NCI-H2196 (cell line): ENCODE data around the gene TNFAIP2.

Experiments
- DNase-seq: peaks from one replicate; lab custom pipeline; 2025; ENCODE audit not compliant: unreplicated experiment; lab: John Stamatoyannopoulos, UW

Gene TNFAIP2

GRCh38 chr14:103121846-103122584 lies 1.2 kb upstream of the TNFAIP2 start:
- DNase-seq, result peak; percentile 75

- no peak for DNase-seq
Observed at GRCh38 chr14:103122585-103122946, 695 bp upstream of the TNFAIP2 start.

GRCh38 chr14:103123634-103124500 lies 606 bp downstream of the TNFAIP2 start:
- DNase-seq, result no peak

- no peak for DNase-seq
Observed at GRCh38 chr14:103124501-103125001, 1.3 kb downstream of the TNFAIP2 start.

- no peak for DNase-seq
Observed at GRCh38 chr14:103125098-103126070, 2.1 kb downstream of the TNFAIP2 start.

GRCh38 chr14:103126088-103126872 lies 3.0 kb downstream of the TNFAIP2 start:
- no peak for DNase-seq

- no peak for DNase-seq
Observed at GRCh38 chr14:103126873-103127304, 3.6 kb downstream of the TNFAIP2 start.

GRCh38 chr14:103127356-103127755 lies 4.1 kb downstream of the TNFAIP2 start:
- no peak for DNase-seq

GRCh38 chr14:103127861-103128598 lies 4.8 kb downstream of the TNFAIP2 start:
- no peak for DNase-seq

GRCh38 chr14:103128631-103129300 lies 5.5 kb downstream of the TNFAIP2 start:
- no peak for DNase-seq

- DNase-seq, result no peak
Observed at GRCh38 chr14:103129301-103130016, 6.2 kb downstream of the TNFAIP2 start.

GRCh38 chr14:103130017-103130764 lies 6.9 kb downstream of the TNFAIP2 start:
- no peak for DNase-seq

- DNase-seq, result no peak
Observed at GRCh38 chr14:103130965-103131364, 7.7 kb downstream of the TNFAIP2 start.

- DNase-seq, result no peak
Observed at GRCh38 chr14:103131580-103131979, 8.3 kb downstream of the TNFAIP2 start.

- DNase-seq, result no peak
Observed at GRCh38 chr14:103132381-103133209, 9.3 kb downstream of the TNFAIP2 start.
